Neutrophil (primary cell): ENCODE measurements around the gene SMYD3.

ENCODE experiments used
- H3K27ac ChIP-seq: fragments of 200-600 bp; sonication (generic); 2 replicates; pipeline ENCODE4 v1.5.1; 2016; ENCODE audit warnings: mild to moderate bottlenecking, moderate library complexity
- H3K27me3 ChIP-seq: fragments of 200-600 bp; sonication (generic); 2 replicates; pipeline ENCODE4 v1.6.0; 2016; ENCODE audit warnings: mild to moderate bottlenecking
- H3K36me3 ChIP-seq: fragments of 200-600 bp; sonication (generic); 2 replicates; pipeline ENCODE4 v1.5.1; 2017
- H3K4me1 ChIP-seq, 2 experiments: fragments of 200-600 bp in 1 of 2; sonication (generic) in 1 of 2; 1 replicate in 1 of 2; 2 replicates in 1 of 2; pipeline versions ENCODE4 v1.5.1 to v1.6.1; 2013 to 2016; ENCODE audit warnings: low read depth in 1 of 2, low read length in 1 of 2, mild to moderate bottlenecking in 1 of 2, moderate library complexity in 1 of 2; ENCODE audit not compliant: control insufficient read depth in 1 of 2, insufficient read depth in 1 of 2
- H3K4me3 ChIP-seq, 2 experiments: fragments of 200-600 bp in 1 of 2; sonication (generic) in 1 of 2; 1 replicate in 1 of 2; 2 replicates in 1 of 2; pipeline ENCODE4 v1.5.1; 2013 to 2016; ENCODE audit warnings: low read depth in 1 of 2, low read length in 1 of 2, mild to moderate bottlenecking in 1 of 2, moderate library complexity in 1 of 2
- H3K9me3 ChIP-seq: fragments of 200-600 bp; sonication (generic); 2 replicates; pipeline ENCODE4 v1.5.1; 2016
- TF ChIP-seq, protein P1 (sequence below): fragments of 200-600 bp; sonication (generic); IDR thresholded peaks from 2 replicates; pipeline ENCODE4 v1.5.1; 2016; ENCODE audit warnings: antibody characterized with exemption

Gene SMYD3

GRCh38 chr1:246182149-246182851, 324.8 kb downstream of the SMYD3 start:
- Histone ChIP-seq H3K9me3 (no peaks in the 10 kb centered on the region), H3K27me3 (no peaks in the 10 kb centered on the region), H3K36me3 (no peaks in the 10 kb centered on the region), H3K27ac (no peak overlapping the region), H3K4me3 (no peak overlapping the region), H3K4me1 (peaks cover 9 to 21% of the 10 kb centered on the region in 2 experiments)
- TF ChIP-seq, protein P1, sequence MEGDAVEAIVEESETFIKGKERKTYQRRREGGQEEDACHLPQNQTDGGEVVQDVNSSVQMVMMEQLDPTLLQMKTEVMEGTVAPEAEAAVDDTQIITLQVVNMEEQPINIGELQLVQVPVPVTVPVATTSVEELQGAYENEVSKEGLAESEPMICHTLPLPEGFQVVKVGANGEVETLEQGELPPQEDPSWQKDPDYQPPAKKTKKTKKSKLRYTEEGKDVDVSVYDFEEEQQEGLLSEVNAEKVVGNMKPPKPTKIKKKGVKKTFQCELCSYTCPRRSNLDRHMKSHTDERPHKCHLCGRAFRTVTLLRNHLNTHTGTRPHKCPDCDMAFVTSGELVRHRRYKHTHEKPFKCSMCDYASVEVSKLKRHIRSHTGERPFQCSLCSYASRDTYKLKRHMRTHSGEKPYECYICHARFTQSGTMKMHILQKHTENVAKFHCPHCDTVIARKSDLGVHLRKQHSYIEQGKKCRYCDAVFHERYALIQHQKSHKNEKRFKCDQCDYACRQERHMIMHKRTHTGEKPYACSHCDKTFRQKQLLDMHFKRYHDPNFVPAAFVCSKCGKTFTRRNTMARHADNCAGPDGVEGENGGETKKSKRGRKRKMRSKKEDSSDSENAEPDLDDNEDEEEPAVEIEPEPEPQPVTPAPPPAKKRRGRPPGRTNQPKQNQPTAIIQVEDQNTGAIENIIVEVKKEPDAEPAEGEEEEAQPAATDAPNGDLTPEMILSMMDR: no peak

- Histone ChIP-seq H3K4me1 (peaks cover 9 to 21% of the 10 kb centered on the region in 2 experiments), H3K27me3 (no peaks in the 10 kb centered on the region), H3K9me3 (no peaks in the 10 kb centered on the region), H3K27ac (no peak overlapping the region), H3K36me3 (no peaks in the 10 kb centered on the region), H3K4me3 (no peak overlapping the region)
- TF ChIP-seq, protein P1: no peak
Measured at GRCh38 chr1:246181241-246181640, 325.8 kb downstream of the SMYD3 start.

DNA sequence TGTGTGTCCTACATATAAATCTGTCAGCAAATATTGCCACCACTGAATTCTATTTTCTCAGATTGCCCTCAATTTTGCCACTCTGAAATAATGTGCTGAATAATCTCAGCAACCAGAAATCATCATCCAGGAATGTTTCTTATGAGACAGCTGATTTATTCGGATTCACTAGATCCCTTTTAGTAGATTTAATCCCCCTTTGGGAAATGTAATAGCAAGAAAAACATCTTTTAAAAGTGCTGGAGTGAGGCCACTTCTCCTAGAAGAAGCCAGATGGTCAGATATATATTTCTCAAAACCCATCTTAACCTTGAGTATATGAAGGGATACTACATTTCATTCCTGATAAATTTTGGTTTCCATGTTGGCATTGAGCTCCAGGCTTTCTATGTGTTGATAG, 327.7 kb downstream of the SMYD3 start:
- Histone ChIP-seq H3K27ac (no peak overlapping the region), H3K4me1 (peaks cover 9 to 21% of the 10 kb centered on the region in 2 experiments), H3K36me3 (no peaks in the 10 kb centered on the region), H3K9me3 (no peaks in the 10 kb centered on the region), H3K4me3 (no peak overlapping the region), H3K27me3 (no peaks in the 10 kb centered on the region)
- TF ChIP-seq, protein P1: no peak

GRCh38 chr1:246178717-246179311, 328.3 kb downstream of the SMYD3 start:
- Histone ChIP-seq H3K4me1 (peaks cover 9 to 19% of the 10 kb centered on the region in 2 experiments), H3K36me3 (no peaks in the 10 kb centered on the region), H3K9me3 (no peaks in the 10 kb centered on the region), H3K27me3 (no peaks in the 10 kb centered on the region), H3K27ac (no peak overlapping the region), H3K4me3 (no peak overlapping the region)
- TF ChIP-seq, protein P1: no peak

DNA sequence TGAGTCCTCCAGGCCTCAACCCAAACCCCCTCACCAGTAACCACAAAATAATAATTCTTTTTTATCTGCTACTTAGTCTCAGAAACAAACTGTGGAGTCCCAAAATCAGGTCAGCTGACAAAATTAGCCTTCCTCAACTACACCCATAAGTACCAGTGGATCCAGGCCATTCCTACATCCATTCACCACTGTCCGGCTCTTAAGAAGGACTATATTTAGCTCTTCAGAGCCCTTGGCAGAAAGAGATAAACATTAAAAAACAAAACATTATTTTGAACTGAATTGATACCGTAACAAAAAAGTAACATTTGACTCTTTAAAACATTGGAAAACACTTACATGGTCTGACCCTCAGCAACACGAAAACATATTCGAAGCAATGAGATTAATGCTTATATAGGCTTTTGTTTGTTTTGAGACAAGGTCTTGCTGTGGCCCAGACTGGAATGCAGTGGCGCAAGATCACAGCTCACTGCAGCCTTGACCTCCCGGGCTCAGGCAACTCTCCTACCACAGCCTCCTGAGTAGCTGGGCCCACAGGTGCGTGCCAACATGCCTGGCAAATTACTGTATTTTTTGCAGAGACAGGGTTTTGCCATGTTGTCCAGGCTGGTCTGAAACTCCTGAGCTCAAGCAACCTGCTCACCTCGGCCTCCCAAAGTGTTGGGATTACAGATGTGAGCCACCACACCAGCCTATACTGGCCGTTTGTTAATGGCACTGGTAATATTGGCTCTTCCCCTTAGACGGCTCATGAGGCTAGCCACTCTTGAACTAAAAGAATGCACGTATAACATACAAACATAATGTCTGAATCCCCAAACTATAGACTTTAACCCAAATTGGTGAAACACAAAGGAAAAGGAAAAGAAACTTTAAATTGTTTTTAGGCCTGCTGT, 330.7 kb downstream of the SMYD3 start:
- Histone ChIP-seq H3K27me3 (no peaks in the 10 kb centered on the region), H3K4me3 (no peak overlapping the region), H3K27ac (no peak overlapping the region), H3K36me3 (no peaks in the 10 kb centered on the region), H3K4me1 (peaks cover 3 to 6% of the 10 kb centered on the region in 2 experiments), H3K9me3 (no peaks in the 10 kb centered on the region)
- TF ChIP-seq, protein P1: no peak
